ENCODE measurements around the gene KIF19. TPM values are rescaled to one million over a fixed set of nuclear protein-coding genes. Genes with fewer than 3 reads are reported as not detected.

KIF19 gene
- total and polyA plus RNA-seq, 2 of the 8 experiments (the other 6 are each of a cell fraction or from before 2014, with no cell fraction given), result 0.52 to 0.77 TPM

DNA sequence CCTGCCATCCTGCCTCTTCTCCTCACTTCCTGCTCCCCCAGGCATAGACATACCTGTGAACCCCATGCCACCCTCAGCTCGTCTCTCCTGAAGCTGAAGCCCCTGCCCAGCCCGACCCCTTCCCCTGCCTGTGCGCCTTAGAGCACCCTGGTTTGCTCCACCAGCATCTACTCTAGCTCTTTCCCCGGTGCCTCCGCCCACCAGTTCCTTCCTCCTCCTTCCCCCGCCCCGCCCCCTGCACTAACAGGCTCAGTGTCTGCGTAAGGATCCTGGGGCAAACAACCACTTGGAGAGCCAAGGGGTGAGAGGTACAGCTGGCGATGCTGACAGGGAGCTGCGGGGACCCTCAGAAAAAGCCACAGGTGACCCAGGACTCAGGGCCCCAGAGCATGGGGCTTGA is 43.2 kb downstream of the KIF19 start:
- no peak overlapping the region for H2BK5ac ChIP-seq (ENCODE audit: low read depth, low read length)
- no peak overlapping the region for H2AK5ac ChIP-seq (ENCODE audit: low read depth, low read length)
- no peaks in the 10 kb centered on the region; the same call in 1 of the 2 replicates for H3K23me2 ChIP-seq (ENCODE audit: low read depth, low read length)
- H4K8ac ChIP-seq (ENCODE audit: extremely low read depth, insufficient read depth, low read length), result peak overlapping the region; percentile 57; the same call in 1 of the 2 replicates
- peak overlapping the region; percentile 7; the same call in 1 of the 2 replicates for H3K18ac ChIP-seq (ENCODE audit: extremely low read depth, low read length)
- peaks cover 0 to 12% (median 7%) of the 10 kb centered on the region in 4 experiments; a peak in 6 of 7 replicates for H3K4me1 ChIP-seq (replicated peaks in 1 of 4; ENCODE audit: control insufficient read depth in 3 of 4, insufficient read depth in 4 of 4, low read length in 3 of 4)
- H2BK12ac ChIP-seq (ENCODE audit: low read depth, low read length), result 0 out of 2 replicates have a peak overlapping the region, but pooled peaks have one; percentile 80
- H3K27ac ChIP-seq (ENCODE audit: low read depth, low read length), result no peak overlapping the region
- no peak overlapping the region for H2BK20ac ChIP-seq (ENCODE audit: low read length)
- H3K9me3 ChIP-seq (ENCODE audit: insufficient read depth in 2 of 2, low read depth in 1 of 2, low read length in 1 of 2), result peaks cover 0 to 8% of the 10 kb centered on the region in 2 experiments; a peak in 1 of 4 replicates
- no peaks in the 10 kb centered on the region for H3K36me3 ChIP-seq (ENCODE audit: control insufficient read depth in 2 of 4, insufficient read depth in 4 of 4, low read length in 3 of 4)
- H3K23ac ChIP-seq (ENCODE audit: insufficient read length), result no peak overlapping the region
- H3K9ac ChIP-seq (replicated peaks in 1 of 4; ENCODE audit: extremely low read depth in 1 of 4, low read depth in 3 of 4, low read length in 3 of 4), result no peak overlapping the region
- H2AFZ ChIP-seq (ENCODE audit: low read length), result no peak overlapping the region
- H3K4ac ChIP-seq (replicated peaks; ENCODE audit: insufficient read length, low read depth, low read length), result no peak overlapping the region
- no peak overlapping the region for H3K56ac ChIP-seq (replicated peaks; ENCODE audit: insufficient read length, low read depth, low read length)
- FAIRE-seq (no peak), DNase-seq (ENCODE audit: low read depth in 1 of 2, low spot score in 2 of 2) (no peak)
- POLR2A ChIA-PET (ENCODE audit: partially characterized antibody), result no interaction called here
- H3K4me2 ChIP-seq (ENCODE audit: insufficient read depth in 1 of 2, low read depth in 2 of 2, low read length in 2 of 2), result no peak overlapping the region
- no peak overlapping the region for H4K5ac ChIP-seq (ENCODE audit: insufficient read length, low read depth, low read length)
- WGBS, 2 experiments (ENCODE audit: extremely low coverage in 1 of 2, insufficient coverage in 1 of 2, insufficient read length in 1 of 2, insufficient replicate concordance in 2 of 2, low coverage in 1 of 2, low lambda C conversion rate in 2 of 2, missing lambda C conversion rate in 1 of 2), result 54% methylated on average over 10 of the region's 10 CpGs; no CpG with 5 or more reads in 1 of the 2 experiments
- no peaks in the 10 kb centered on the region for H4K20me1 ChIP-seq (replicated peaks in 1 of 2; ENCODE audit: control insufficient read depth in 1 of 2, insufficient read depth in 2 of 2, low read length in 2 of 2)
- H4K91ac ChIP-seq (replicated peaks; ENCODE audit: insufficient read length, low read length), result no peak overlapping the region
- H3K79me1 ChIP-seq (ENCODE audit: low read depth, low read length), result no peaks in the 10 kb centered on the region
- CTCF ChIA-PET (ENCODE audit: partially characterized antibody), result interaction anchor here (0.7 to 9.2 kb wide), 38 partner anchors 9 to 235 kb away, joined by 3 to 106 read pairs (median 5); partner anchors contain the start of genes CD300A and RPL38
- TF ChIP-seq CHD1 (IDR thresholded peaks at IDR 0.05; ENCODE audit: low read depth, low read length), result no peak
- no peak for TF ChIP-seq RAD21 (IDR thresholded peaks at IDR 0.05 in 1 of 2, conservative IDR thresholded peaks at IDR 0.05 in 1 of 2; ENCODE audit: low read depth in 2 of 2, low read length in 2 of 2)
- TF ChIP-seq TBP (IDR thresholded peaks at IDR 0.05; ENCODE audit: low read depth, low read length), result no peak
- no peak for TF ChIP-seq ASH2L (IDR thresholded peaks at IDR 0.05; ENCODE audit: low read length)
- no peak for TF ChIP-seq HDAC6 (IDR thresholded peaks at IDR 0.05; ENCODE audit: low read depth, low read length)
- TF ChIP-seq ZNF274 (IDR thresholded peaks at IDR 0.05; ENCODE audit: borderline replicate concordance, extremely low read depth, low read length), result no peak
- TF ChIP-seq BACH1 (IDR thresholded peaks at IDR 0.05; ENCODE audit: low read length), result no peak
- H2BK15ac ChIP-seq (ENCODE audit: low read length), result no peak overlapping the region; the same call in 1 of the 2 replicates
- H2BK120ac ChIP-seq (replicated peaks; ENCODE audit: low read depth, low read length), result no peak overlapping the region
- H3K79me2 ChIP-seq (ENCODE audit: control insufficient read depth in 1 of 2, insufficient read depth in 2 of 2, low read length in 2 of 2), result no peaks in the 10 kb centered on the region
- H3K4me3 ChIP-seq (ENCODE audit: extremely low read depth in 1 of 4, insufficient read depth in 2 of 4, low read depth in 3 of 4, low read length in 4 of 4), result no peak overlapping the region
- H3K14ac ChIP-seq (ENCODE audit: insufficient read length), result no peak overlapping the region
- H3K27me3 ChIP-seq (replicated peaks in 1 of 4; ENCODE audit: control insufficient read depth in 3 of 4, extremely low read depth in 1 of 4, insufficient read depth in 3 of 4, low read length in 3 of 4), result no peaks in the 10 kb centered on the region; a peak in 4 of 7 replicates

Data from H1 (cell line).